Measurements from ENCODE around the gene EFEMP1. TPM values are rescaled to one million over a fixed set of nuclear protein-coding genes. Genes with fewer than 3 reads are reported as not detected.
"Not testable (repeated sequence)": the region's sequence is repeated elsewhere in the genome, so short reads cannot be mapped to it uniquely, and the experiment has no call there.

The EFEMP1 gene
- total RNA-seq, 1 donor from 2014 or later: 3,607 TPM

GRCh38 chr2:55831671-55832410 is 91.7 kb downstream of the EFEMP1 start:
- DNase-seq (ENCODE audit: low read depth, low spot score): not testable (repeated sequence)

- no peak for DNase-seq (ENCODE audit: low read depth, low spot score)
Measured at GRCh38 chr2:55827855-55828254, 95.7 kb downstream of the EFEMP1 start.

DNA sequence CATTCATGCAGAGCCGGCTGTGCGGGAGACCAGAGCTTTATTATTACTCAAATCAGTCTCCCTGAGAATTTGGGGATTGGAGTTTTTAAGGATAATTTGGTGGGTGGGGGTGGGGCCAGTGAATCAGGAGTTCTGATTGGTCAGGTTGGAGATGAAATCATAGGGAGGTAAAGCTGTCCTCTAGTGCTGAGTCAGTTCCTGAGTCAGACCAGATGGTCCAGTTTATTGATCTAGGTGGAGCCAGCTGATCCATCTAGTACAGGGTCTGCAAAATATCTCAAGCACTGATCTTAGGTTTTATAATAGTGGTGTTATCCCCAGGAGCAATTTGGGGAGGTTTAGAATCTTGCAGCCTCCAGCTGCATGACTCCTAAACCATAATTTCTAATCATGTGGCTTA is 96.2 kb downstream of the EFEMP1 start:
- not testable (repeated sequence) for DNase-seq (ENCODE audit: low read depth, low spot score)

GRCh38 chr2:55826246-55826645 is 97.3 kb downstream of the EFEMP1 start:
- DNase-seq (ENCODE audit: low read depth, low spot score): no peak

GRCh38 chr2:55824551-55825096 is 99.0 kb downstream of the EFEMP1 start:
- DNase-seq (ENCODE audit: low read depth, low spot score): no peak

Other genes with a start within 250 kb of the EFEMP1 start
- gene PNPT1, start 229.9 kb downstream of the EFEMP1 start, total RNA-seq: 28.0 and 34.0 TPM in 2 replicates

Measured in pulmonary artery endothelial cell (primary cell).